OCI-LY7 (cell line): ENCODE measurements around the gene MID1. TPM values are rescaled to one million over a fixed set of nuclear protein-coding genes. Genes with fewer than 3 reads are reported as not detected.

Experiments
- BruUV-seq: library from RNA; stranded (reverse); fragments of 400-500 nt; replicated peaks from 2 replicates; lab custom pipeline; 2021; lab: Mats Ljungman, UMichigan
- CTCF ChIA-PET: fragments of 300-600 bp; sonication (Branson Sonifier 250); formaldehyde crosslinking; loops from one replicate; lab custom pipeline; 2022; ENCODE audit warnings: antibody characterized with exemption; ENCODE audit not compliant: unreplicated experiment; lab: Charles Lee
- POLR2A ChIA-PET: fragments of 300-600 bp; sonication (Branson Sonifier 250); formaldehyde crosslinking; loops from one replicate; lab custom pipeline; 2022; ENCODE audit warnings: antibody characterized with exemption; lab: Charles Lee
- DNase-seq: peaks from one replicate; pipeline ENCODE4 v3.0.0-alpha.2; 2015; ENCODE audit warnings: low spot score
- H2AFZ ChIP-seq: fragments of 200-600 bp; sonication (generic), shearing (Covaris generic); 2 replicates; pipeline ENCODE4 v1.6.1; 2014; ENCODE audit warnings: mild to moderate bottlenecking, antibody characterized with exemption, low read length, moderate library complexity
- H3K27ac ChIP-seq: fragments of 200-600 bp; sonication (generic); 2 replicates; pipeline ENCODE4 v1.5.1; 2014; ENCODE audit warnings: mixed run types, low read depth, mild to moderate bottlenecking, moderate library complexity, low read length, inconsistent platforms; ENCODE audit not compliant: poor library complexity, severe bottlenecking
- H3K36me3 ChIP-seq: fragments of 200-600 bp; sonication (generic); 2 replicates; pipeline ENCODE4 v1.6.1; 2014; ENCODE audit warnings: mild to moderate bottlenecking, antibody characterized with exemption, low read length, moderate library complexity, mixed read lengths; ENCODE audit not compliant: insufficient read depth
- H3K4me1 ChIP-seq: fragments of 200-600 bp; sonication (generic); 2 replicates; pipeline ENCODE4 v1.5.1; 2014; ENCODE audit warnings: mild to moderate bottlenecking, low read length; ENCODE audit not compliant: insufficient read depth, poor library complexity, severe bottlenecking
- H3K4me2 ChIP-seq: fragments of 200-600 bp; sonication (generic); 2 replicates; pipeline ENCODE4 v1.6.1; 2014; ENCODE audit warnings: mild to moderate bottlenecking, low read length
- H3K4me3 ChIP-seq: fragments of 200-600 bp; sonication (generic); 2 replicates; pipeline ENCODE4 v1.5.1; 2014; ENCODE audit warnings: mild to moderate bottlenecking, low read depth, low read length; ENCODE audit not compliant: poor library complexity, severe bottlenecking
- H3K79me2 ChIP-seq: fragments of 200-600 bp; sonication (generic); 2 replicates; pipeline ENCODE4 v1.6.1; 2016; ENCODE audit warnings: low read depth, mild to moderate bottlenecking, low read length, moderate library complexity, mixed read lengths; ENCODE audit not compliant: insufficient read depth
- H3K9me2 ChIP-seq: fragments of 200-600 bp; sonication (generic); 2 replicates; pipeline ENCODE4 v1.6.1; 2016; ENCODE audit warnings: mild to moderate bottlenecking, low read length, mixed read lengths; ENCODE audit not compliant: insufficient read depth
- H3K9me3 ChIP-seq: fragments of 200-600 bp; sonication (generic); 2 replicates; pipeline ENCODE4 v1.6.1; 2014; ENCODE audit warnings: mild to moderate bottlenecking, mixed run types, low read length, mixed read lengths
- H4K20me1 ChIP-seq: fragments of 200-600 bp; sonication (generic); 2 replicates; pipeline ENCODE4 v1.6.1; 2014; ENCODE audit warnings: mild to moderate bottlenecking, antibody characterized with exemption, low read length, moderate library complexity, mixed read lengths; ENCODE audit not compliant: insufficient read depth
- CTCF ChIP-seq: fragments of 200-600 bp; sonication (generic); conservative IDR thresholded peaks from 2 replicates; pipeline ENCODE4 v1.5.1; 2014; ENCODE audit warnings: mild to moderate bottlenecking, antibody characterized with exemption, low read length, moderate library complexity, mixed read lengths
- EZH2phosphoT487 ChIP-seq: fragments of 200-600 bp; sonication (generic); IDR thresholded peaks from 2 replicates; pipeline ENCODE4 v1.6.1; 2018; ENCODE audit warnings: low read depth, borderline replicate concordance, mild to moderate bottlenecking, mixed run types, antibody characterized with exemption, low read length, moderate library complexity, mixed read lengths
- intact Hi-C: fragments of 100-400 bp; cut with micrococcal nuclease; formaldehyde crosslinking; loops from one replicate; pipeline ENCODE4 v1.10.0; 2022; ENCODE audit not compliant: unreplicated experiment
- small RNA-seq: library from RNA; depleted of rRNA; stranded (forward); fragments of <200 nt; gene quantifications from one replicate; pipeline ENCODE3, GENCODE V24; 2014
- total RNA-seq, 2 experiments: library from RNA; depleted of rRNA in 1 of 2; stranded (reverse); fragments of >200 nt in 1 of 2; shearing (Covaris generic) in 1 of 2; gene quantifications; 2 replicates each; pipeline ENCODE4 v1.2.3, GENCODE V29; 2014 to 2022

MID1 gene
- total RNA-seq, 2 experiments from 2014 or later, result 0.76 to 1.0 TPM

- BruUV-seq, result no TSS peak
- POLR2A ChIA-PET, result interaction anchor here (0.6 kb wide), 1 partner anchor 413 kb away, joined by 4 read pairs; no protein-coding TSS in a partner anchor
Observed at GRCh38 chrX:10395643-10396042, 224.7 kb downstream of the MID1 start.

More at GRCh38 chrX:10395643-10396042, 224.7 kb downstream of the MID1 start:
- no peak overlapping the region for H3K4me2 ChIP-seq
- no peaks in the 10 kb centered on the region for H3K4me1 ChIP-seq
- no peak for DNase-seq
- H3K36me3 ChIP-seq, result no peaks in the 10 kb centered on the region
- intact Hi-C loops, result no loop called here
- no peaks in the 10 kb centered on the region for H4K20me1 ChIP-seq
- H3K9me2 ChIP-seq, result no peaks in the 10 kb centered on the region
- no peak overlapping the region for H3K27ac ChIP-seq
- TF ChIP-seq CTCF (no peak), EZH2phosphoT487 (no peak)
- H3K4me3 ChIP-seq, result no peak overlapping the region
- CTCF ChIA-PET, result no interaction called here
- no peaks in the 10 kb centered on the region for H3K9me3 ChIP-seq
- no peaks in the 10 kb centered on the region for H3K79me2 ChIP-seq
- H2AFZ ChIP-seq, result no peak overlapping the region

Small RNAs within 50 kb of the gene (small RNA-seq; reads per million reads assigned to genes)
- gene RNU6-800P, result not detected
